NB4 (cell line): ENCODE data around the gene IQGAP2.

Experiments
- POLR2A ChIP-seq: IDR thresholded peaks from 2 replicates; pipeline ENCODE4 v1.6.1; 2011; ENCODE audit warnings: mild to moderate bottlenecking; ENCODE audit not compliant: insufficient read length; ENCODE audit errors: extremely low read depth
- TF ChIP-seq, protein P1 (sequence below): IDR thresholded peaks from one replicate; pipeline ENCODE4 v1.5.1; 2012; ENCODE audit warnings: low read depth, low read length

DNA sequence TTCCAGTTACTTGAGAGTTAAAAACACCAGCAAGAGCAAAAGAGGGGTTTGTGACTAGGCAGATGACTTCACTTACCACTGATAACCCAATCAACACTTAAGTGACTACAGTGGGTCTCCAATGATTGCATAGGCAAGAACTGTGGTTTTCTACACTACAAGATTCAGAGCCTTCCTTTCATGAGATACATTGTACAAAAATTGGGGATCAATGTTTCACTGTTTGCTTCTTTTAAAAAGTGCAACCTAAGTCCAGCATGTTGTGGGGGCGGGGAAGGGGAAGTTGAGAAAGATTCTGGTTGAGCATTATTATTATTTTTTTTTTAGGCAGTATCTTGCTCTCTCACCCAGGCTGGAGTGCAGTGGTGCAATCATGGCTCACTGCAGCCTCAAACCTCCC, 3.6 kb downstream of the IQGAP2 start:
- no peak for TF ChIP-seq POLR2A
- TF ChIP-seq, protein P1, sequence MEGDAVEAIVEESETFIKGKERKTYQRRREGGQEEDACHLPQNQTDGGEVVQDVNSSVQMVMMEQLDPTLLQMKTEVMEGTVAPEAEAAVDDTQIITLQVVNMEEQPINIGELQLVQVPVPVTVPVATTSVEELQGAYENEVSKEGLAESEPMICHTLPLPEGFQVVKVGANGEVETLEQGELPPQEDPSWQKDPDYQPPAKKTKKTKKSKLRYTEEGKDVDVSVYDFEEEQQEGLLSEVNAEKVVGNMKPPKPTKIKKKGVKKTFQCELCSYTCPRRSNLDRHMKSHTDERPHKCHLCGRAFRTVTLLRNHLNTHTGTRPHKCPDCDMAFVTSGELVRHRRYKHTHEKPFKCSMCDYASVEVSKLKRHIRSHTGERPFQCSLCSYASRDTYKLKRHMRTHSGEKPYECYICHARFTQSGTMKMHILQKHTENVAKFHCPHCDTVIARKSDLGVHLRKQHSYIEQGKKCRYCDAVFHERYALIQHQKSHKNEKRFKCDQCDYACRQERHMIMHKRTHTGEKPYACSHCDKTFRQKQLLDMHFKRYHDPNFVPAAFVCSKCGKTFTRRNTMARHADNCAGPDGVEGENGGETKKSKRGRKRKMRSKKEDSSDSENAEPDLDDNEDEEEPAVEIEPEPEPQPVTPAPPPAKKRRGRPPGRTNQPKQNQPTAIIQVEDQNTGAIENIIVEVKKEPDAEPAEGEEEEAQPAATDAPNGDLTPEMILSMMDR = no peak
